Measurements from ENCODE around the gene SLC2A10. TPM values are rescaled to one million over a fixed set of nuclear protein-coding genes. Genes with fewer than 3 reads are reported as not detected.

The SLC2A10 gene
- total and polyA plus RNA-seq, 9 donors: 14.0 to 22.3 (median 18.0) TPM

GRCh38 chr20:46746956-46747526 is 37.6 kb downstream of the SLC2A10 start:
- H3K9me3 ChIP-seq (replicated peaks; ENCODE audit: control insufficient read depth, low read depth, low read length): no peaks in the 10 kb centered on the region
- no peaks in the 10 kb centered on the region for H3K36me3 ChIP-seq (ENCODE audit: control insufficient read depth, insufficient read depth, low read length)
- no peak for DNase-seq
- no peak overlapping the region for H3K4me3 ChIP-seq (ENCODE audit: low read length)
- 64% methylated on average over 5 of the region's 7 CpGs for WGBS (ENCODE audit: insufficient coverage)
- peaks cover 16% of the 10 kb centered on the region for H3K27me3 ChIP-seq (ENCODE audit: control insufficient read depth, insufficient read depth, low read length)
- H3K27ac ChIP-seq (ENCODE audit: low read length): no peak overlapping the region
- no peaks in the 10 kb centered on the region for H3K4me1 ChIP-seq (ENCODE audit: control insufficient read depth, insufficient read depth, low read length)

GRCh38 chr20:46749147-46749546 is 39.7 kb downstream of the SLC2A10 start:
- H3K27ac ChIP-seq (ENCODE audit: low read length): no peak overlapping the region
- peaks cover 18% of the 10 kb centered on the region for H3K27me3 ChIP-seq (ENCODE audit: control insufficient read depth, insufficient read depth, low read length)
- no peak overlapping the region for H3K4me3 ChIP-seq (ENCODE audit: low read length)
- H3K36me3 ChIP-seq (ENCODE audit: control insufficient read depth, insufficient read depth, low read length): no peaks in the 10 kb centered on the region
- no peaks in the 10 kb centered on the region for H3K4me1 ChIP-seq (ENCODE audit: control insufficient read depth, insufficient read depth, low read length)
- DNase-seq: peak; percentile 49
- WGBS (ENCODE audit: insufficient coverage): 86% methylated on average over 1 of the region's 3 CpGs
- no peaks in the 10 kb centered on the region for H3K9me3 ChIP-seq (replicated peaks; ENCODE audit: control insufficient read depth, low read depth, low read length)

DNA sequence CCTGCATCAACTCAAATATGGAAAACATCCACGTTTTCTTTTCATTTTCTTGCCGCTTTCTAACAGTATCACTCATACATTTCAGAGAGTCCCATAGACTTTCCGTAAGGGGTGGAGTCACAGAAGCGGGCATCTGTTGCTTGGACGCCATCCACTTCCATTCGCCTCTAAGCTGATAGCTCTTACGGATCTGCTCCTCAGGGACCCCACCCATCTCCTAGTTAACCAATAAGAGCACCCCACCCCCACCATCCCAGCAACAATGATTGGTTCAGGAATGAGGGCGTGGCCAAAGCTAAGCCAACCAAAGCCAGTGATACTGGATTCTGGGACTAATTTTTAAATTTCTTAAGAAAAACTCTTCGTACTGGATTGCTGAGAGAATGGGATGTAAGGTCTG is 42.4 kb downstream of the SLC2A10 start:
- Histone ChIP-seq H3K4me3 (ENCODE audit: low read length) (no peak overlapping the region), H3K36me3 (ENCODE audit: control insufficient read depth, insufficient read depth, low read length) (no peaks in the 10 kb centered on the region), H3K4me1 (ENCODE audit: control insufficient read depth, insufficient read depth, low read length) (no peaks in the 10 kb centered on the region), H3K27me3 (ENCODE audit: control insufficient read depth, insufficient read depth, low read length) (peaks cover 10% of the 10 kb centered on the region), H3K9me3 (replicated peaks; ENCODE audit: control insufficient read depth, low read depth, low read length) (no peaks in the 10 kb centered on the region), H3K27ac (ENCODE audit: low read length) (no peak overlapping the region)
- no peak for DNase-seq
- 69% methylated on average over 5 of the region's 9 CpGs for WGBS (ENCODE audit: insufficient coverage)

- peak; percentile 73 for DNase-seq
- no peaks in the 10 kb centered on the region for H3K36me3 ChIP-seq (ENCODE audit: control insufficient read depth, insufficient read depth, low read length)
- peaks cover 8% of the 10 kb centered on the region for H3K27me3 ChIP-seq (ENCODE audit: control insufficient read depth, insufficient read depth, low read length)
- H3K4me1 ChIP-seq (ENCODE audit: control insufficient read depth, insufficient read depth, low read length): peaks cover under 1% of the 10 kb centered on the region
- H3K9me3 ChIP-seq (replicated peaks; ENCODE audit: control insufficient read depth, low read depth, low read length): no peaks in the 10 kb centered on the region
- 6% methylated on average over 7 of the region's 10 CpGs for WGBS (ENCODE audit: insufficient coverage)
- no peak overlapping the region for H3K27ac ChIP-seq (ENCODE audit: low read length)
- H3K4me3 ChIP-seq (ENCODE audit: low read length): no peak overlapping the region
Measured at GRCh38 chr20:46752728-46753127, 43.3 kb downstream of the SLC2A10 start.

DNA sequence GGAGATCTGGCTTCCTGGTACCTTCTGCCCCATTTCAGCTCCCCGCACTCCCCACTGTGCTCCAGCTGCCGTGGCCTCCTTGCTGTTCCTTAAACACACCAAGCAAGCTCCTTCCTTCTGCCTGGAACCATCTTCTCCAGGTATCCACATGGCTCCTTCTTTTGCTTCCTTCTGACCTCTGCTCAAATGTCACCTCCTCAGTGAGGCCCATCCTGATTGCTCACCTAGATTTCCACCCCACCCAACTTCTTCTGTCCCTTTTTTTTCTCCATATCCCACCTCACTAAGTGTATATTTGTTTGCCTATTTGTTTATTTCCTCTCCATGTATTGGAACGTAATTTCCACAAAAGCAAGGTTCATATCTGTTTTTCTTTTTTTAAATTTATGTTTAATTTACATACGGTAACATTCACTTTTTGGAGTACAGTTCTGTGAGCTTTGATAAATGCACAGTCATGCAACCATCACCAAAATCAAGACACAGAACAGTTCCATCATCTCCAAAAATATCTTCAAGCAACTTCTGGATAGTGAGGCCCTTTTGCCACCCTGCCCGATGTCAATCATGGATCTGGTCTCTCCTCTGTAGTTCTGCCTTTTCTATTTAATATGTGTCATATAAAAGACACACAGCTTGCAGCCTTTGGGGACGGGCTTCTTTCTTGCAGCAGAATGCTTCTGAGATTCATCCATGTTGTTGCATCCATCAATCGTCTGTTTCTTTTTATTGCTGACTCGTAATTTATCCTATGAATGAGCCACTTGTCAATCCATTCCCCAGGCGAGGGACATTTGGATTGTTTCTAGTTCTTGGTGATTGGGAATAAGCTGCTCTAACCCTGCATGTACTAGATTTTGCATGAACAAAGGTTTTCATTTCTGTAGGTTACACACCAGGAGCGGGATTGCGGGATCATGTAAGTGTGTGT is 46.3 kb downstream of the SLC2A10 start:
- no peak for DNase-seq
- Histone ChIP-seq H3K9me3 (replicated peaks; ENCODE audit: control insufficient read depth, low read depth, low read length) (no peaks in the 10 kb centered on the region), H3K27ac (ENCODE audit: low read length) (no peak overlapping the region), H3K4me1 (ENCODE audit: control insufficient read depth, insufficient read depth, low read length) (peaks cover 3% of the 10 kb centered on the region), H3K4me3 (ENCODE audit: low read length) (no peak overlapping the region), H3K36me3 (ENCODE audit: control insufficient read depth, insufficient read depth, low read length) (no peaks in the 10 kb centered on the region), H3K27me3 (ENCODE audit: control insufficient read depth, insufficient read depth, low read length) (peaks cover 9% of the 10 kb centered on the region)
- 85% methylated on average over 4 of the region's 11 CpGs for WGBS (ENCODE audit: insufficient coverage)

GRCh38 chr20:46756419-46756818 is 47.0 kb downstream of the SLC2A10 start:
- H3K27ac ChIP-seq (ENCODE audit: low read length): no peak overlapping the region
- no peaks in the 10 kb centered on the region for H3K9me3 ChIP-seq (replicated peaks; ENCODE audit: control insufficient read depth, low read depth, low read length)
- peaks cover 3% of the 10 kb centered on the region for H3K4me1 ChIP-seq (ENCODE audit: control insufficient read depth, insufficient read depth, low read length)
- DNase-seq: no peak
- peaks cover 9% of the 10 kb centered on the region for H3K27me3 ChIP-seq (ENCODE audit: control insufficient read depth, insufficient read depth, low read length)
- H3K4me3 ChIP-seq (ENCODE audit: low read length): no peak overlapping the region
- no CpG with 5 or more reads among the region's 3 CpGs for WGBS (ENCODE audit: insufficient coverage)
- H3K36me3 ChIP-seq (ENCODE audit: control insufficient read depth, insufficient read depth, low read length): no peaks in the 10 kb centered on the region

DNA sequence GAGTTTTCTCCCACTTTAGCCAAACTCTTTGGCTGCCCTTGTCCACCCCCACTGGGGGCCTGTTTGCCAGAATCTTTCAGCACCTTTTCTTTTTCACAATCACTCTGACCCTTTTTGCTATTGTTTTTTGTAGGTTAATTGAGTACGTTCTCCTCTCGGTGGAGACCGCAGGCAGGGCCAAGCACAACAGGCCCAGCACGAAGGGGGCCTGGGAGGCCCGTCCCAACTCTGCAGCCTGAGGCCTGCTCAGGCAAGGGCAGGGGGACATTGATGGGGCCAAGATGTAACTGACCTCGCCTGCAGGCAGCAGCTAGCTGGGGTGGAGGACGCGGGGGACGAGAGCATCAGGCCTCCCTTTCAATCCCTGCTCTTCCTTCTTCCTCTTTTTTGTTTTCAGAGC is 47.7 kb downstream of the SLC2A10 start:
- 62% methylated on average over 6 of the region's 9 CpGs for WGBS (ENCODE audit: insufficient coverage)
- no peak overlapping the region for H3K4me3 ChIP-seq (ENCODE audit: low read length)

GRCh38 chr20:46757754-46758678 is 48.6 kb downstream of the SLC2A10 start:
- 69% methylated on average over 3 of the region's 17 CpGs for WGBS (ENCODE audit: insufficient coverage)
- peak; percentile 79 for DNase-seq

More for the DNA sequence above, 47.7 kb downstream of the SLC2A10 start:
- H3K36me3 ChIP-seq (ENCODE audit: control insufficient read depth, insufficient read depth, low read length): no peaks in the 10 kb centered on the region
- DNase-seq: no peak
- H3K27me3 ChIP-seq (ENCODE audit: control insufficient read depth, insufficient read depth, low read length): peaks cover 9% of the 10 kb centered on the region
- peaks cover 3% of the 10 kb centered on the region for H3K4me1 ChIP-seq (ENCODE audit: control insufficient read depth, insufficient read depth, low read length)
- H3K9me3 ChIP-seq (replicated peaks; ENCODE audit: control insufficient read depth, low read depth, low read length): no peaks in the 10 kb centered on the region
- H3K27ac ChIP-seq (ENCODE audit: low read length): no peak overlapping the region

DNA sequence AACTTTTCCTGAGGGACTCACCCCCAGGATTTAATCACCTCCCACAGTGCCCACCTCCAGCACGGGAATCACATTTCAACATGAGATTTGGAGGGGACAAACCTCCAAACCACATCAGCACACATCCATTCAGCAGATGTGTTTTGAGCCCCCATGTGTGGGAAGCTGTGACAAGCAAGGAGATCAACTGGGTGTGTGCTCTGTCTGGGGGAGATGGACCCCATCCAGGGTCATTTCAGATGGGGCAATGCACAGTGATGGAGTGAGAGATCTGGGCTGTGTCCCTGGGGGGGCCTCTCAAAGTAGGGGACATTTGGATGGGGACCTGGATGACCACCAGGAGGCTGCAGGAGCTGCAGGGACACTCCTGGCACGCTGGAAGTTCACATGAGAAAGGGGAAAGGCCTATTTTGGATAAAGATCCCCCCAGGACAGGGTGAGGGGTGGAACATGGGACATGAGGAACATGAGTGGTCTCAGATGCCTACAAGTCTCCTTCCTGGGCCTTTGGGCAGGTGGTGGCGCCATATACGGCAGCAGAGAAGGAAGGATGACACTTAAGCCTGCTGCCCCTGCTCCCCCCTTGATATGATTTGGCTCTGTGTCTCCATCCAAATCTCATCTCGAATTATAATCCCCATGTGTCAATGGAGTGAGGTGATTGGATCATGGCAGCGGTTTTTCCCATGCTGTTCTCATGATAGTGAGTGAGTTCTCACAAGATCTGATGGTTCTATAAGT is 49.6 kb downstream of the SLC2A10 start:
- Histone ChIP-seq H3K4me1 (ENCODE audit: control insufficient read depth, insufficient read depth, low read length) (peaks cover 3% of the 10 kb centered on the region), H3K4me3 (ENCODE audit: low read length) (no peak overlapping the region), H3K9me3 (replicated peaks; ENCODE audit: control insufficient read depth, low read depth, low read length) (no peaks in the 10 kb centered on the region), H3K27me3 (ENCODE audit: control insufficient read depth, insufficient read depth, low read length) (peaks cover 3% of the 10 kb centered on the region), H3K27ac (ENCODE audit: low read length) (no peak overlapping the region), H3K36me3 (ENCODE audit: control insufficient read depth, insufficient read depth, low read length) (no peaks in the 10 kb centered on the region)
- 67% methylated on average over 1 of the region's 6 CpGs for WGBS (ENCODE audit: insufficient coverage)
- no peak for DNase-seq

More at GRCh38 chr20:46757754-46758678, 48.6 kb downstream of the SLC2A10 start:
- no peak overlapping the region for H3K27ac ChIP-seq (ENCODE audit: low read length)
- H3K4me3 ChIP-seq (ENCODE audit: low read length): no peak overlapping the region
- no peaks in the 10 kb centered on the region for H3K9me3 ChIP-seq (replicated peaks; ENCODE audit: control insufficient read depth, low read depth, low read length)
- peaks cover 7% of the 10 kb centered on the region for H3K27me3 ChIP-seq (ENCODE audit: control insufficient read depth, insufficient read depth, low read length)
- peaks cover 3% of the 10 kb centered on the region for H3K4me1 ChIP-seq (ENCODE audit: control insufficient read depth, insufficient read depth, low read length)
- no peaks in the 10 kb centered on the region for H3K36me3 ChIP-seq (ENCODE audit: control insufficient read depth, insufficient read depth, low read length)
